PFSK-1 (cell line): Measurements from ENCODE around the gene GABBR1.

Experiments used
- FOXP2 ChIP-seq: optimal IDR thresholded peaks from 2 replicates; pipeline ENCODE3; 2011; ENCODE audit warnings: borderline replicate concordance, control low read depth, inconsistent platforms; ENCODE audit not compliant: insufficient read depth; ENCODE audit errors: extremely low read length, extremely low read depth
- POLR2AphosphoS5 ChIP-seq: IDR thresholded peaks from 2 replicates; pipeline ENCODE4 v1.6.1; 2012; ENCODE audit warnings: low read depth, mild to moderate bottlenecking, control low read depth, low read length, moderate library complexity
- SIN3A ChIP-seq: IDR thresholded peaks from 2 replicates; pipeline ENCODE4 v1.6.1; 2012; ENCODE audit warnings: mild to moderate bottlenecking, low read length, moderate library complexity, borderline replicate concordance; ENCODE audit not compliant: insufficient read depth
- TAF1 ChIP-seq: IDR thresholded peaks from 2 replicates; pipeline ENCODE4 v1.6.1; 2012; ENCODE audit warnings: low read length, control low read depth, borderline replicate concordance; ENCODE audit not compliant: insufficient read depth
- TF ChIP-seq, protein P1 (sequence below), 2 experiments: IDR thresholded peaks; 2 replicates each; pipeline versions ENCODE4 v1.6.1 to v1.8.0; 2011 to 2012; ENCODE audit warnings: low read depth in 2 of 2, low read length in 2 of 2, control low read depth in 1 of 2, inconsistent platforms in 1 of 2, mild to moderate bottlenecking in 1 of 2, moderate library complexity in 1 of 2; ENCODE audit not compliant: insufficient read depth in 1 of 2

GABBR1 gene

GRCh38 chr6:29667158-29667557, 34.2 kb upstream of the GABBR1 start:
- TF ChIP-seq POLR2AphosphoS5, result no peak
- TF ChIP-seq FOXP2, result no peak
- TF ChIP-seq SIN3A, result no peak
- TF ChIP-seq TAF1, result no peak
- TF ChIP-seq, protein P1, sequence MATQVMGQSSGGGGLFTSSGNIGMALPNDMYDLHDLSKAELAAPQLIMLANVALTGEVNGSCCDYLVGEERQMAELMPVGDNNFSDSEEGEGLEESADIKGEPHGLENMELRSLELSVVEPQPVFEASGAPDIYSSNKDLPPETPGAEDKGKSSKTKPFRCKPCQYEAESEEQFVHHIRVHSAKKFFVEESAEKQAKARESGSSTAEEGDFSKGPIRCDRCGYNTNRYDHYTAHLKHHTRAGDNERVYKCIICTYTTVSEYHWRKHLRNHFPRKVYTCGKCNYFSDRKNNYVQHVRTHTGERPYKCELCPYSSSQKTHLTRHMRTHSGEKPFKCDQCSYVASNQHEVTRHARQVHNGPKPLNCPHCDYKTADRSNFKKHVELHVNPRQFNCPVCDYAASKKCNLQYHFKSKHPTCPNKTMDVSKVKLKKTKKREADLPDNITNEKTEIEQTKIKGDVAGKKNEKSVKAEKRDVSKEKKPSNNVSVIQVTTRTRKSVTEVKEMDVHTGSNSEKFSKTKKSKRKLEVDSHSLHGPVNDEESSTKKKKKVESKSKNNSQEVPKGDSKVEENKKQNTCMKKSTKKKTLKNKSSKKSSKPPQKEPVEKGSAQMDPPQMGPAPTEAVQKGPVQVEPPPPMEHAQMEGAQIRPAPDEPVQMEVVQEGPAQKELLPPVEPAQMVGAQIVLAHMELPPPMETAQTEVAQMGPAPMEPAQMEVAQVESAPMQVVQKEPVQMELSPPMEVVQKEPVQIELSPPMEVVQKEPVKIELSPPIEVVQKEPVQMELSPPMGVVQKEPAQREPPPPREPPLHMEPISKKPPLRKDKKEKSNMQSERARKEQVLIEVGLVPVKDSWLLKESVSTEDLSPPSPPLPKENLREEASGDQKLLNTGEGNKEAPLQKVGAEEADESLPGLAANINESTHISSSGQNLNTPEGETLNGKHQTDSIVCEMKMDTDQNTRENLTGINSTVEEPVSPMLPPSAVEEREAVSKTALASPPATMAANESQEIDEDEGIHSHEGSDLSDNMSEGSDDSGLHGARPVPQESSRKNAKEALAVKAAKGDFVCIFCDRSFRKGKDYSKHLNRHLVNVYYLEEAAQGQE (IDR thresholded peaks at IDR 0.05; ENCODE audit: insufficient read depth in 1 of 2, low read depth in 2 of 2, low read length in 2 of 2), result no peak

- no peak for TF ChIP-seq SIN3A
- no peak for TF ChIP-seq TAF1
- TF ChIP-seq, protein P1 (IDR thresholded peaks at IDR 0.05; ENCODE audit: insufficient read depth in 1 of 2, low read depth in 2 of 2, low read length in 2 of 2), result no peak
- TF ChIP-seq FOXP2, result no peak
- TF ChIP-seq POLR2AphosphoS5, result no peak
Observed at GRCh38 chr6:29666826-29667130, 33.8 kb upstream of the GABBR1 start.

DNA sequence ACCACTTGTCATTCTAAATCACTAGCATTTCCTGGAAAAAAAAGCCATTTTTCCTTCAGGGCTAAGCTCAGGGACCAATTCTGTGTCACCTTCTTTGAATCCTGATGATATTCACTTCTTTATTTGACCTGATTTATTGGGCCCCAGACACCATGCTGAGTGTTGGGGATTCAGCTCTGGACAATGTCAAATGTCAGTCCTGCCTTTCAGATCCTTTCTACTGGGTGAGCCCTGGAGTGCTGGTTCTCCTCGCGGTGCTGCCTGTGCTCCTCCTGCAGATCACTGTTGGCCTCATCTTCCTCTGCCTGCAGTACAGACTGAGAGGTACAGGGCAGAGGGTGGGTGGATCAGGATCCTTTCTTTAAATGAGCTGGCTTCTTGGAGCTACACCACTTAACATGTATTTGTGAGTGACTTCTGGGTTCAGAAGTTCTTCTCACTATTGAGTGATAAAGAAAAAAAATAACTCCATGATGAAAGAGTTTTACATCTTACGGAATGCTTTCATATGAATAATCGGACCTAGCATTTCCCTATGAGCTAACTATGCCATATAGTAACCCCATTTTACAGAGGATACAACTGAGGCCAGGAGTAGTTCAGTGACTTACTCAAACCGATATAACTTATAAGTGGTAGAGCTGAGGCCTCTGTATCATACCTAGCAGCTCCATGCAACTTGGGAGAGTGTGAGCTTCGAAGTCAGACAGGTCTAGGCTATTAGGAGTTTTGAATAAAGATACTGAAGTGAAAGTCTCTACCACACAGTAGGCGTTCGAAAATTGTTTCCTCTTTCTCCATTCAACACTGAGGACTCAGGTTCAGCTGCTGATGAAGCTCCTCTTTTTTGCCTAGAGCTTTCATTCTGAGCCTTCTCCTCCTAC, 33.2 kb upstream of the GABBR1 start:
- TF ChIP-seq SIN3A (no peak), POLR2AphosphoS5 (no peak), TAF1 (no peak), FOXP2 (no peak)
- TF ChIP-seq, protein P1 (IDR thresholded peaks at IDR 0.05; ENCODE audit: insufficient read depth in 1 of 2, low read depth in 2 of 2, low read length in 2 of 2), result no peak

- TF ChIP-seq, protein P1 (IDR thresholded peaks at IDR 0.05; ENCODE audit: insufficient read depth in 1 of 2, low read depth in 2 of 2, low read length in 2 of 2), result no peak
- no peak for TF ChIP-seq FOXP2
- no peak for TF ChIP-seq TAF1
- TF ChIP-seq POLR2AphosphoS5, result no peak
- no peak for TF ChIP-seq SIN3A
Observed at GRCh38 chr6:29663300-29664042, 30.5 kb upstream of the GABBR1 start.

DNA sequence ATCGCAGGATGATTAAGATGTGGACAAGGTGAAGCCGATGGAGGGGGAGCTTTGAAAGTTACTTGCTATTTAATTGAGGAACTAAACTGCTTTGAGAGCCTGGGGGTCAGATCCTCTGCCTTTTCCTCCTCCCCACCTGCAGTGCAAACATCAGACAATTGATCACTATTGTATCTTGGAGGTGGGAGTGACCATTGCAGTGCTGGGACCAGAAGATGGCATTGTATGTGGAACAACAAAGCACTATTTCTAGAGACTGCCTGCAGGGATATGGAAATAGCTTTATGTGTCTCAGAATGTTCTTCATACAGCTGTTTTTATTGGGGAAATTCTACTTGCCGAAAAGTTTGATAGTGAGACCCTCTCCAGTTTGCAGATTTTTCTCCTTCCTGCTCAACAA, 28.1 kb upstream of the GABBR1 start:
- TF ChIP-seq FOXP2, result no peak
- TF ChIP-seq TAF1, result no peak
- TF ChIP-seq, protein P1 (IDR thresholded peaks at IDR 0.05; ENCODE audit: insufficient read depth in 1 of 2, low read depth in 2 of 2, low read length in 2 of 2), result no peak
